Kidney epithelial cell (primary cell): ENCODE data around the gene CACNB2. TPM values are rescaled to one million over a fixed set of nuclear protein-coding genes. Genes with fewer than 3 reads are reported as not detected.

Experiments
- DNase-seq: peaks from one replicate; pipeline ENCODE4 v3.0.0-alpha.2; 2010; ENCODE audit warnings: low read depth
- H3K27me3 ChIP-seq: 2 replicates; pipeline ENCODE4 v1.6.0; 2011; ENCODE audit warnings: low read length; ENCODE audit not compliant: control insufficient read depth, insufficient read depth
- H3K36me3 ChIP-seq: 2 replicates; pipeline ENCODE4 v1.5.1; 2011; ENCODE audit warnings: low read length; ENCODE audit not compliant: control insufficient read depth, insufficient read depth
- H3K4me3 ChIP-seq: 2 replicates; pipeline ENCODE4 v1.5.1; 2011; ENCODE audit warnings: low read depth, mild to moderate bottlenecking, control low read depth, low read length
- total RNA-seq: library from RNA; depleted of rRNA; stranded (reverse); fragments of >200 nt; gene quantifications from 2 replicates; pipeline ENCODE4 v1.2.3, GENCODE V29; 2015
- TF ChIP-seq, protein P1 (sequence below): IDR thresholded peaks from 2 replicates; pipeline ENCODE4 v1.5.1; 2011; ENCODE audit warnings: mild to moderate bottlenecking, moderate library complexity, low read length, control low read depth, inconsistent platforms; ENCODE audit not compliant: insufficient read depth, poor library complexity, severe bottlenecking

The CACNB2 gene
- total RNA-seq, 1 donor from 2014 or later: 0.04 TPM

DNA sequence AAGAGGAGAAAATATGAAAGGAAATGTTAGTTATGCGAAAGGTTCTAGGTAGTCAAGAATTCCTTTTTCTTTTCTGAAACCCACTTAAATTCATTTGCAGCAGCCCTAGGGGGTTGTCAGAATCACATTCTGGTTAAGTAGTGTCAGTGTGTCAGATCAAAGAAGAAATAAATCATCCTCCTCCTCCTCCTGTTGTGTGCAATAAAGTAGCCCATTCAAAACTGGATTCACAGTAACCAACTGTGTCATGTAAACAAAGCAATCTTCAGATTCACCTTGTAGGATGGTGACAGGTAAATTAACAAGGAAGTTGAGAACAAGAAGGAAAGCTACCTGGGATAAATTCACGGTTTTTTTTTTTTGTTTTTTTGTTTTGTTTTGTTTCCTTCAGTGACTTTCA is 383.6 kb downstream of the CACNB2 start:
- Histone ChIP-seq H3K27me3 (no peaks in the 10 kb centered on the region), H3K36me3 (no peaks in the 10 kb centered on the region), H3K4me3 (no peak overlapping the region)
- TF ChIP-seq, protein P1, sequence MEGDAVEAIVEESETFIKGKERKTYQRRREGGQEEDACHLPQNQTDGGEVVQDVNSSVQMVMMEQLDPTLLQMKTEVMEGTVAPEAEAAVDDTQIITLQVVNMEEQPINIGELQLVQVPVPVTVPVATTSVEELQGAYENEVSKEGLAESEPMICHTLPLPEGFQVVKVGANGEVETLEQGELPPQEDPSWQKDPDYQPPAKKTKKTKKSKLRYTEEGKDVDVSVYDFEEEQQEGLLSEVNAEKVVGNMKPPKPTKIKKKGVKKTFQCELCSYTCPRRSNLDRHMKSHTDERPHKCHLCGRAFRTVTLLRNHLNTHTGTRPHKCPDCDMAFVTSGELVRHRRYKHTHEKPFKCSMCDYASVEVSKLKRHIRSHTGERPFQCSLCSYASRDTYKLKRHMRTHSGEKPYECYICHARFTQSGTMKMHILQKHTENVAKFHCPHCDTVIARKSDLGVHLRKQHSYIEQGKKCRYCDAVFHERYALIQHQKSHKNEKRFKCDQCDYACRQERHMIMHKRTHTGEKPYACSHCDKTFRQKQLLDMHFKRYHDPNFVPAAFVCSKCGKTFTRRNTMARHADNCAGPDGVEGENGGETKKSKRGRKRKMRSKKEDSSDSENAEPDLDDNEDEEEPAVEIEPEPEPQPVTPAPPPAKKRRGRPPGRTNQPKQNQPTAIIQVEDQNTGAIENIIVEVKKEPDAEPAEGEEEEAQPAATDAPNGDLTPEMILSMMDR: no peak
- no peak for DNase-seq

DNA sequence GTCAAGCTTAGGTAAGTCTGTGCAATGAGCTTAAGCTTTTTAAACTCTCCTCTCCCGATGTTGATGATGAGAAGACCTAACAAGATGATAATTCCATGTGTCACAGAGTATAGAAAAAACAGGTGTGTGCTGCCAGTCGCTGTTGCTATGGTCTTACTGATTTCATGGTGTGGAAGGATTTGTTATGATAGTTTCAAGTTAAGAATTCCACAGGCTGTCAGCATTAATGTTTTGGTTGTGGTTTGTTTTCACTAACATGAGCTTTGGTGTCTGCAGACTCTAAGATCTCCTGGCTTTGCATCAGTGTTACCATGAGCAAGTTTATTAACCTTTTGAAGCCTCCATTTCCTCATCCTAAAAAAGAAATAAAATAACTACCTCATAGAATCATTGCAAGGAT is 387.5 kb downstream of the CACNB2 start:
- H3K36me3 ChIP-seq: no peaks in the 10 kb centered on the region
- TF ChIP-seq, protein P1: no peak
- H3K27me3 ChIP-seq: no peaks in the 10 kb centered on the region
- no peak for DNase-seq
- no peak overlapping the region for H3K4me3 ChIP-seq

DNA sequence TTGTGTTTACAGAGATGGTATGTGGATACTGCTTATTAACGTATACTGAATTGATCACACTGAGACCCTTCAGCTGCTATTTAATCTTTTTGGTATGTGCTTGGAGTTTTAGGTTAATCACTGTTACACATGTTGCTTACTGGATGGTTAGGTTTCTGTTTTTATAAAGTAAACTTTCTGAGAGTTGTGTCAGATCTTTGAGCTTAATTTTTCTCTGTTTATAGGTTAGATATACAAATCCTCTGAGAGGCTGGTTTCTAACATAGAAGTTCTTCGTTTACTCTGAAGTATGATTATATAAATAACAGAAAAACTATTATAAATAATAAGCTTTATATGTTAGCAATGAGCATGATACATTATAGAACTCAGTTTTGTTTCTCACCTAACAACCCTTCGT is 388.1 kb downstream of the CACNB2 start:
- no peaks in the 10 kb centered on the region for H3K36me3 ChIP-seq
- TF ChIP-seq, protein P1: no peak
- H3K4me3 ChIP-seq: no peak overlapping the region
- no peaks in the 10 kb centered on the region for H3K27me3 ChIP-seq
- DNase-seq: no peak

DNA sequence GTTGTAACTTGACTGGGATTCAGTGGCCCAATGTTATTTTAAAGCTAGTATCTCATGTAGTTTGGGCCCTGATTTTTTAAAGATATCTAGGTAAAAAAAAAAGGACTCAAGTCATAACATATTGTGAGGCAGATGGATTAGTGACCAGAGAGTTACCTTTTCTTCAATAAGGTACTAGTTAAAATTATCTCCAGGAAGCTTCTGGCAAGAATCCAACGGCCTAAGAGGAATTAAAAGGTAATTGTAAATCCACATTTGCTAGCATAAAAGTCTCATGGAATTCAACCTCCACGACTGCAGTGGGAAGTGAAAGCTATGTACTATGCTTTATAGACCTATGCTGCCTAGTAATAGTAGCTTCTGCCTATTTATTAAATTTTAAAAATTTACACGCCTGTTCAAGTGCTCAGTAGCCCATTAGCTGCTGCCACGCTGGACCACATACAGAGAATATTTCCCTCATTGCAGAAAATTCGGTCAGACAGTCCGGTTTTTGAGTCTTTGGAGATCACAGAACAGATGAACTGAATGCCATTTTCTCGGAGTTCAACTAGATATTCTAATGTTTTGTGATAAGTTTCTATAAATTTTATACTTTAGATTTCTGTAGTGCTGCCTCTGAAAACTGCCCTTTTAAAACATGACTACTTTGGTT is 392.8 kb downstream of the CACNB2 start:
- no peaks in the 10 kb centered on the region for H3K27me3 ChIP-seq
- no peak for DNase-seq
- TF ChIP-seq, protein P1: no peak

DNA sequence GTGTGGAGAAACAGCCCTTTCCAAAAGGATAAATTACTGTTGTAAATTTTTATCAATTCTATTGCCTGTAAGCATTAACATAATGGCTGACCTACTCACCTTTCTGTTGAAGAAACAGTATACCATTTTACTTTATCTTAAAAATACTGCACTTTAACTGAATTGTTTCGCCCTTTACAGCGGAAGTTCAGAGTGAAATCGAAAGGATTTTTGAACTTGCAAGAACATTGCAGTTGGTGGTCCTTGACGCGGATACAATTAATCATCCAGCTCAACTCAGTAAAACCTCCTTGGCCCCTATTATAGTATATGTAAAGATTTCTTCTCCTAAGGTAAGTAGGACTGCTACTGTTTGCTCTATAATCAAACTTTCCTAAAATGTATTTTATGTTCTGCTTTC is 393.7 kb downstream of the CACNB2 start:
- no peaks in the 10 kb centered on the region for H3K36me3 ChIP-seq
- TF ChIP-seq, protein P1: no peak
- H3K4me3 ChIP-seq: no peak overlapping the region
- no peak for DNase-seq
- H3K27me3 ChIP-seq: no peaks in the 10 kb centered on the region

More for the DNA sequence above, 392.8 kb downstream of the CACNB2 start:
- Histone ChIP-seq H3K4me3 (no peak overlapping the region), H3K36me3 (no peaks in the 10 kb centered on the region)

DNA sequence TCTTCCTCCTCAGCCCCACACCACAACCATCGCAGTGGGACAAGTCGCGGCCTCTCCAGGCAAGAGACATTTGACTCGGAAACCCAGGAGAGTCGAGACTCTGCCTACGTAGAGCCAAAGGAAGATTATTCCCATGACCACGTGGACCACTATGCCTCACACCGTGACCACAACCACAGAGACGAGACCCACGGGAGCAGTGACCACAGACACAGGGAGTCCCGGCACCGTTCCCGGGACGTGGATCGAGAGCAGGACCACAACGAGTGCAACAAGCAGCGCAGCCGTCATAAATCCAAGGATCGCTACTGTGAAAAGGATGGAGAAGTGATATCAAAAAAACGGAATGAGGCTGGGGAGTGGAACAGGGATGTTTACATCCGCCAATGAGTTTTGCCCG is 399.1 kb downstream of the CACNB2 start:
- Histone ChIP-seq H3K36me3 (no peaks in the 10 kb centered on the region), H3K27me3 (no peaks in the 10 kb centered on the region), H3K4me3 (no peak overlapping the region)
- no peak for DNase-seq
- TF ChIP-seq, protein P1: no peak
